NCI-H2196 treated with DMSO at 0.1 percent for 48 hours (cell line): ENCODE data around the gene TAX1BP3.

ENCODE experiments used
- DNase-seq: peaks from one replicate; lab custom pipeline; 2025; ENCODE audit not compliant: unreplicated experiment; lab: John Stamatoyannopoulos, UW

The TAX1BP3 gene

GRCh38 chr17:3627769-3628167, 40.6 kb downstream of the TAX1BP3 start:
- no peak for DNase-seq

- no peak for DNase-seq
These were observed 41.3 kb downstream of the TAX1BP3 start for GRCh38 chr17:3626831-3627768.

- no peak for DNase-seq
These were observed 45.3 kb downstream of the TAX1BP3 start for GRCh38 chr17:3622977-3623594.

- no peak for DNase-seq
These were observed 47.1 kb downstream of the TAX1BP3 start for GRCh38 chr17:3621146-3621720.

- DNase-seq, result no peak
These were observed 53.1 kb downstream of the TAX1BP3 start for GRCh38 chr17:3615160-3615870.

- DNase-seq, result no peak
These were observed 55.3 kb downstream of the TAX1BP3 start for GRCh38 chr17:3613124-3613523.
